Esophagus muscularis mucosa (tissue), 4 donors: ENCODE measurements around the gene RNF130.

Experiments
- CTCF ChIP-seq, 3 experiments: fragments of 200-600 bp in 2 of 3; fragments of 450-650 bp in 1 of 3; sonication (generic) in 2 of 3; IDR thresholded peaks; one replicate each; pipeline ENCODE4 v1.5.1; 2017 to 2019; ENCODE audit warnings: antibody characterized with exemption in 3 of 3, mild to moderate bottlenecking in 2 of 3, moderate library complexity in 1 of 3
- EP300 ChIP-seq: sonication (generic); formaldehyde crosslinking; IDR thresholded peaks from one replicate; pipeline ENCODE4 v1.6.1; 2017; ENCODE audit warnings: antibody characterized with exemption
- POLR2A ChIP-seq: fragments of 450-650 bp; IDR thresholded peaks from one replicate; pipeline ENCODE4 v1.6.1; 2017; ENCODE audit warnings: antibody characterized with exemption, moderate library complexity, mild to moderate bottlenecking, low read depth
- POLR2AphosphoS5 ChIP-seq, 2 donors: sonication (generic); formaldehyde crosslinking; IDR thresholded peaks; one replicate each; pipeline ENCODE4 v1.6.1; 2017; ENCODE audit warnings: antibody characterized with exemption in 2 of 2

- TF ChIP-seq CTCF (IDR thresholded peaks at IDR 0.05) (no peak), POLR2A (no peak), POLR2AphosphoS5 (IDR thresholded peaks at IDR 0.05) (no peak), EP300 (no peak)
Observed at GRCh38 chr5:180007582-180007981, 64.0 kb downstream of the RNF130 start.
